ENCODE measurements around the gene APIP. TPM values are rescaled to one million over a fixed set of nuclear protein-coding genes. Genes with fewer than 3 reads are reported as not detected.

APIP gene
- total RNA-seq, 1 donor from 2014 or later: 23.5 TPM

DNA sequence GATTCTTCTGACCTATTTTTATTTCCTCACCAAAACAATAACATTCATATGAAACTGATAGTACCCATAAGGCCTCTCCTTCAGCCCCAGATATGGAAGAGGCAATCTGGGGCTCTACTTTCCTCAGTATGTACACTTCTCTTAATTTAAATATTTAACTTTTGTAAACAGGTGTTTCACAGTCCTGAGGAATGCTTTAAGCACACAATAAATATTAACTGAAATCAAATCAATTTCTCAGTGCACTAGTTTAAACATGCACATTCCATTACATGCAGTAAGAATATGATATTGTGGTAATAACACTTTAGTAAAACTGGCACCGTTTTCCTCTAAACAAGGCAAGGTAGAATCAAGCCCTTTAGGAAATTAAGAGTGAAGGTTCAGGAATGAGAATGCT lies 28.9 kb downstream of the APIP start:
- peaks cover 19% of the 10 kb centered on the region for H3K36me3 Mint-ChIP-seq (ENCODE audit: insufficient read depth)
- TF ChIP-seq, protein P1, sequence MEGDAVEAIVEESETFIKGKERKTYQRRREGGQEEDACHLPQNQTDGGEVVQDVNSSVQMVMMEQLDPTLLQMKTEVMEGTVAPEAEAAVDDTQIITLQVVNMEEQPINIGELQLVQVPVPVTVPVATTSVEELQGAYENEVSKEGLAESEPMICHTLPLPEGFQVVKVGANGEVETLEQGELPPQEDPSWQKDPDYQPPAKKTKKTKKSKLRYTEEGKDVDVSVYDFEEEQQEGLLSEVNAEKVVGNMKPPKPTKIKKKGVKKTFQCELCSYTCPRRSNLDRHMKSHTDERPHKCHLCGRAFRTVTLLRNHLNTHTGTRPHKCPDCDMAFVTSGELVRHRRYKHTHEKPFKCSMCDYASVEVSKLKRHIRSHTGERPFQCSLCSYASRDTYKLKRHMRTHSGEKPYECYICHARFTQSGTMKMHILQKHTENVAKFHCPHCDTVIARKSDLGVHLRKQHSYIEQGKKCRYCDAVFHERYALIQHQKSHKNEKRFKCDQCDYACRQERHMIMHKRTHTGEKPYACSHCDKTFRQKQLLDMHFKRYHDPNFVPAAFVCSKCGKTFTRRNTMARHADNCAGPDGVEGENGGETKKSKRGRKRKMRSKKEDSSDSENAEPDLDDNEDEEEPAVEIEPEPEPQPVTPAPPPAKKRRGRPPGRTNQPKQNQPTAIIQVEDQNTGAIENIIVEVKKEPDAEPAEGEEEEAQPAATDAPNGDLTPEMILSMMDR (IDR thresholded peaks at IDR 0.05; ENCODE audit: unreplicated experiment): no peak
- H3K27ac Mint-ChIP-seq: peak overlapping the region; percentile 19
- no peak overlapping the region for H3K4me3 Mint-ChIP-seq (ENCODE audit: low read depth)
- H3K9me3 Mint-ChIP-seq (ENCODE audit: low read depth): no peaks in the 10 kb centered on the region
- no peak for DNase-seq (ENCODE audit: low spot score, unreplicated experiment)
- H3K4me1 Mint-ChIP-seq (ENCODE audit: low read depth): peaks cover 9% of the 10 kb centered on the region
- H3K27me3 Mint-ChIP-seq: no peaks in the 10 kb centered on the region

DNA sequence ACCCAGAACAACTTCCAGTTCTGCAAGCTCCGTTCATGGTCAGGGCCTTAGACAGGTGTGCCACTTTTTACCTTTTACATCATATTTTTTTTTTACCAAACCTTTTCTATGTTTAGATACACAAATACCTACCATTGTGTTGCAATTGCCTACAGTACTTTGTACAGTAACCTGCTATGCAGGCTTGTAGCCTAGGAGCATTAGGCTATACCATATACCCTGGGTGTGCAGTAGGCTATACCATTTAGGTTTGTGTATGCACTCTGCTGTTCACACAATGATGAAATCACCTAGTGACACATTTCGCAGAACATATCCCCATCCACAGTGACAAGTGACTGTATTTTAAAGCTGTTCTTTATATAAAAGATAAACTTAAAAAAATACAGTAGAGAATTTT lies 29.6 kb downstream of the APIP start:
- no peak for DNase-seq (ENCODE audit: low spot score, unreplicated experiment)
- TF ChIP-seq, protein P1 (IDR thresholded peaks at IDR 0.05; ENCODE audit: unreplicated experiment): no peak
- peaks cover 24% of the 10 kb centered on the region for H3K36me3 Mint-ChIP-seq (ENCODE audit: insufficient read depth)
- no peak overlapping the region for H3K4me3 Mint-ChIP-seq (ENCODE audit: low read depth)
- H3K9me3 Mint-ChIP-seq (ENCODE audit: low read depth): peaks cover 2% of the 10 kb centered on the region
- H3K4me1 Mint-ChIP-seq (ENCODE audit: low read depth): peaks cover 9% of the 10 kb centered on the region
- H3K27ac Mint-ChIP-seq: no peak overlapping the region
- no peaks in the 10 kb centered on the region for H3K27me3 Mint-ChIP-seq

DNA sequence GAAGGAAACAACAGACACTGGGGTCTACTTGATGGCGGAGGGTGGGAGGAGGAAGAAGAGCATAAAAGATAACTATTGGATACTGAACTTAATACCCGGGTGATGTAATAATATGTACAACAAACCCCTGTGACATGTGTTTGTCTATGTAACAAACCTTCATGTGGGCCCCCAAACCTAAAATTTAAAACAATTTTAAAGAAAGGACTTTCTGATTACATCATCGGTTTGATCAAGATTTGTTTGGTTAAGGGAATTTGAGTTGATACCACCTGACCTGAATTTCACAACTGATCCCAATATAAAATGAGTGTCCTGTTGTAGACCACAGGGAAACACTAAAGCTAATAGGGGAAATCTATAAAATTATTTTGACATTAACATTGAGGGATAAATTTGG lies 34.3 kb downstream of the APIP start:
- TF ChIP-seq, protein P1 (IDR thresholded peaks at IDR 0.05; ENCODE audit: unreplicated experiment): no peak
- Mint-ChIP-seq H3K36me3 (ENCODE audit: insufficient read depth) (peaks cover 30% of the 10 kb centered on the region), H3K4me3 (ENCODE audit: low read depth) (no peak overlapping the region), H3K27me3 (no peaks in the 10 kb centered on the region), H3K27ac (no peak overlapping the region), H3K9me3 (ENCODE audit: low read depth) (peaks cover 3% of the 10 kb centered on the region), H3K4me1 (ENCODE audit: low read depth) (peaks cover under 1% of the 10 kb centered on the region)
- no peak for DNase-seq (ENCODE audit: low spot score, unreplicated experiment)

DNA sequence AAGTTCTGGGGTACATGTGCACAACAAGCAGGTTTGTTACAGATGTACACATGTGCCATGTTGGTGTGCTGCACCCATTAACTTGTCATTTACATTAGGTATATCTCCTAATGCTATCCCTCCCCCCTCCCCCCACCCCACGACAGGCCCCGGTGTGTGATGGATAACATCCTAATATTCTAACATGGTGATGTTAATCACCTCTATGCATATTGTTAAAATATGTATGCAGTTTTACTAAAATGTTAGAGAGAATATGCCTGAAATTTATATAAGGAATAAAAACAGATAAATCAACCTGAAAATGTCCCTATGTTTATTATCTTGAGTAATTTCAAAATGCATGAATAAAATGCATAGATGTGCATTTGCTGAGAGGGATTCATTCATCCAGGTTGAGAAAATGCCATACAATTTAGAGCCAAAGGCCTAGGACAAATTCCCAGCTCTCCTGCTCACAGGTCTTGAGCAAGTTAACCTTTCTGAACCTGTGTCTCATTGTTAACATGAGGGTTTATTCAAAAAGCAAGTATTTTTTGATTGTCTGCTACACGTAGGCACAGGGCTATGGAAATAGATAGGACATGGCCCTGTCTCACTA lies 38.7 kb downstream of the APIP start:
- peaks cover 35% of the 10 kb centered on the region for H3K36me3 Mint-ChIP-seq (ENCODE audit: insufficient read depth)
- H3K27ac Mint-ChIP-seq: no peak overlapping the region
- H3K9me3 Mint-ChIP-seq (ENCODE audit: low read depth): peaks cover 14% of the 10 kb centered on the region
- no peaks in the 10 kb centered on the region for H3K4me1 Mint-ChIP-seq (ENCODE audit: low read depth)
- no peak for DNase-seq (ENCODE audit: low spot score, unreplicated experiment)
- no peak overlapping the region for H3K4me3 Mint-ChIP-seq (ENCODE audit: low read depth)
- TF ChIP-seq, protein P1 (IDR thresholded peaks at IDR 0.05; ENCODE audit: unreplicated experiment): no peak
- no peaks in the 10 kb centered on the region for H3K27me3 Mint-ChIP-seq

DNA sequence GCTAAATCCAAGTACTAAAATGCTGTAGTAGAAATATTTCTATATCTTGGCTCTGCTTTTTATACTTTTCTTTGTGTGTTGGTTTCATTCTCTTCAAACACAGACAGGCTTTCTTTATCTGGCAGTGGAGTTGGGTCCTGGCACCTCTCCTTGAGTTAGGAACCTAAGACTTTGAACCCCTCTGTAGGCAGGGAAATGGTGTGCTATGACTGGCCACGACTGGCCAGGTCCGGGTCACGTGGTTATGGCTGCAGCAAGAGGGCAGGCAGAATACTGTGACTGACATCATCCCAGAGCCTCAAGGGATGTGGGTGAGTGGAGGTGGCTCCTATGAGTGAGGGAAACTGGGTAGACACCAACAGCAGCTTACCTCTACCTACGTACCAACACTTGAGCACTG lies 42.0 kb downstream of the APIP start:
- TF ChIP-seq, protein P1 (IDR thresholded peaks at IDR 0.05; ENCODE audit: unreplicated experiment): no peak
- Mint-ChIP-seq H3K27me3 (no peaks in the 10 kb centered on the region), H3K4me1 (ENCODE audit: low read depth) (peaks cover 2% of the 10 kb centered on the region), H3K36me3 (ENCODE audit: insufficient read depth) (peaks cover 28% of the 10 kb centered on the region), H3K4me3 (ENCODE audit: low read depth) (no peak overlapping the region), H3K9me3 (ENCODE audit: low read depth) (peaks cover 11% of the 10 kb centered on the region), H3K27ac (no peak overlapping the region)
- DNase-seq (ENCODE audit: low spot score, unreplicated experiment): no peak

All from progenitor cell of endocrine pancreas (in vitro differentiated cells).